Erythroblast (primary cell): ENCODE data around the gene JMJD4.
"Not testable (repeated sequence)": the region's sequence is repeated elsewhere in the genome, so short reads cannot be mapped to it uniquely, and the experiment has no call there.

Experiments used
- GATA1 ChIP-seq: IDR thresholded peaks from 2 replicates; pipeline ENCODE4 v1.6.1; 2011; ENCODE audit warnings: low read depth, mild to moderate bottlenecking, control low read depth, low read length, moderate library complexity
- POLR2A ChIP-seq: IDR thresholded peaks from 2 replicates; pipeline ENCODE4 v1.6.1; 2011; ENCODE audit warnings: mild to moderate bottlenecking, low read length

- TF ChIP-seq POLR2A, GATA1: not testable (repeated sequence)
Measured at GRCh38 chr1:227710474-227710873, 24.6 kb downstream of the JMJD4 start.
